Embryonic facial prominence (tissue), 1 donor: ENCODE data around the gene TRIM22.
"Not testable (repeated sequence)": the region's sequence is repeated elsewhere in the genome, so short reads cannot be mapped to it uniquely, and the experiment has no call there.

Experiments
- DNase-seq: peaks from one replicate; pipeline ENCODE4 v3.0.0-alpha.2; 2016; ENCODE audit errors: extremely low spot score

Gene TRIM22

GRCh38 chr11:5690736-5691135, 1.1 kb downstream of the TRIM22 start:
- no peak for DNase-seq

- not testable (repeated sequence) for DNase-seq
Measured at GRCh38 chr11:5691238-5691963, 1.8 kb downstream of the TRIM22 start.

- no peak for DNase-seq
Measured at GRCh38 chr11:5691964-5692361, 2.4 kb downstream of the TRIM22 start.

- no peak for DNase-seq
Measured at GRCh38 chr11:5694642-5695041, 5.1 kb downstream of the TRIM22 start.

- no peak for DNase-seq
Measured at GRCh38 chr11:5695580-5695979, 6.0 kb downstream of the TRIM22 start.

- no peak for DNase-seq
Measured at GRCh38 chr11:5696210-5696609, 6.6 kb downstream of the TRIM22 start.

- no peak for DNase-seq
Measured at GRCh38 chr11:5698281-5698680, 8.7 kb downstream of the TRIM22 start.

- DNase-seq, result no peak
Measured at GRCh38 chr11:5700421-5701054, 10.9 kb downstream of the TRIM22 start.

GRCh38 chr11:5701055-5701577, 11.5 kb downstream of the TRIM22 start:
- DNase-seq, result no peak

GRCh38 chr11:5703741-5704536, 14.3 kb downstream of the TRIM22 start:
- DNase-seq, result no peak

GRCh38 chr11:5705688-5706087, 16.1 kb downstream of the TRIM22 start:
- DNase-seq, result no peak

GRCh38 chr11:5712507-5712906, 22.9 kb downstream of the TRIM22 start:
- no peak for DNase-seq

- no peak for DNase-seq
Measured at GRCh38 chr11:5713695-5714094, 24.1 kb downstream of the TRIM22 start.

GRCh38 chr11:5716518-5716917, 26.9 kb downstream of the TRIM22 start:
- DNase-seq, result not testable (repeated sequence)

GRCh38 chr11:5719703-5720495, 30.3 kb downstream of the TRIM22 start:
- DNase-seq, result no peak

- no peak for DNase-seq
Measured at GRCh38 chr11:5722622-5723021, 33.0 kb downstream of the TRIM22 start.

GRCh38 chr11:5726351-5726750, 36.8 kb downstream of the TRIM22 start:
- no peak for DNase-seq

- DNase-seq, result no peak
Measured at GRCh38 chr11:5727691-5728090, 38.1 kb downstream of the TRIM22 start.

GRCh38 chr11:5736396-5736795, 46.8 kb downstream of the TRIM22 start, which contains the start of gene OR56B1:
OR56B1 (plus strand) TSS chr11:5736448; CDS start chr11:5736517, 69 bp downstream.
- no peak for DNase-seq

GRCh38 chr11:5737091-5737490, 47.5 kb downstream of the TRIM22 start:
- no peak for DNase-seq

GRCh38 chr11:5737670-5738392, 48.2 kb downstream of the TRIM22 start:
- no peak for DNase-seq
